ENCODE results near the gene DNAJB14.

Gene DNAJB14

GRCh38 chr4:99943904-99944437, 2.4 kb downstream of the DNAJB14 start:
- no peak overlapping the region for H3K4me3 ChIP-seq (ENCODE audit: low read length)
- no peak for DNase-seq (ENCODE audit: low read depth)

DNA sequence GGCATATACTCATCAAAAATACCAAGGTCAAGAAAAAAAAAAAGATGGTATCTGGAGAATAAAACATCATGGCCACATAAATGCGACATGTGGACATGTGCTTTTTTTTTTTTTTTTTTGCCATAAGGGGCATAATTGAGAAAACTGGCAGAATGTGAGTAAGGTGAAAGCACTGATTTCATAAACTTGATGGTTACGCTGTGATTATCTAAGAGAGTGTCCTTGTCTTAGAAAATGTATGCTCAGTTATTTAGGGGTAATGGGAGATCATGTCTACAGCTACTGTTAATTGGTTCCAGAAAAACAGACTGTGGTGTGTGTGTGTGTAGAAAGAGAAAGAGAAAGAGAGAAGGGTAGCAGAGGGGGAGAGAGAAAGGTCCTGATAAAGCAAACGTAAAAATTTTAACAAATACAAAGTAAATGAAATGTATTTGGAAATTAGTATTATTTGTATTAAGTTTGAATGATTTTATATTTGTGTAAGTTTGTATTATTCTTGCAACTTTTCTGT, 8.1 kb downstream of the DNAJB14 start:
- no peak for TF ChIP-seq CTCF (conservative IDR thresholded peaks at IDR 0.05; ENCODE audit: low read length)
- no peak for DNase-seq (ENCODE audit: low read depth)

More at GRCh38 chr4:99943904-99944437, 2.4 kb downstream of the DNAJB14 start:
- TF ChIP-seq CTCF (conservative IDR thresholded peaks at IDR 0.05; ENCODE audit: low read length) = no peak

DNA sequence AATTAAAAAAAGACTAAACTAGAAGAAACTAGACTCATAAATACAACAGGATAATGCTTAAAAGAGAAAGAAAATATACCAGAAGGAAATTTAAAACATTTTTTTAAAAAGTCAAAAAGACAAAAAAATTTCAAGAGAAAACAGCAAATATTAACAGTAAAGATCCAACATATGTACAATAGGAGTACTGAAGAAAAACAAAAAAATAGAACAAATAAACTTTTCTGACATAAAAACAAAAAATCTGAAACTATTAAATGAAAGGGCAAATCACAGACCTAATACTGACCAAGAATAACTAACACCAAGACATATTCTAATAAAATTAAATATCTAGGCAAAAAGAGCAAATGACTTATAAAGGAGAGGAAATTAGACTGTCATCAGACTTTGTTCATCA, 11.5 kb downstream of the DNAJB14 start:
- DNase-seq (ENCODE audit: low read depth) = no peak
- no peak overlapping the region for H3K4me3 ChIP-seq (ENCODE audit: low read length)
- no peak for TF ChIP-seq CTCF (conservative IDR thresholded peaks at IDR 0.05; ENCODE audit: low read length)

More for the DNA sequence above, 8.1 kb downstream of the DNAJB14 start:
- no peak overlapping the region for H3K4me3 ChIP-seq (ENCODE audit: low read length)

DNA sequence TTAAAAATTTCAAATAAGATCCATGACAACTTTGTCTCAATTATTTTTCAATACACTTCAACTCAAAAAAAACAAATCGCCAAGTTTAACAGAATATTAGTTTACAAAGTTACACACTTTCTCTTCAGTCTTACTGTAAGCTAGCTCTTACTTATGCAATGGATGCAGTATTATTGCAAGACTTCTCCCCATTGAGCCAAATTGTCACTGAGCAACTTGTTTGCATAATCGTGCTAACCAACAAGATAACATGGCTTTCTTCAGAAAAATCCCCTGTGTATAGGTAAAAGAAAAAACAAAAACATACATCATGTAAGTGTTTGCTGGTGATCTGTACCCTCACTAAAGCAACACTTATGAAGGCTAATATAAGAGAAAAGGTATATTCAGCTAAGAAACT, 18.9 kb downstream of the DNAJB14 start:
- H3K4me3 ChIP-seq (ENCODE audit: low read length) = no peak overlapping the region
- TF ChIP-seq CTCF (conservative IDR thresholded peaks at IDR 0.05; ENCODE audit: low read length) = no peak
- peak; percentile 36 for DNase-seq (ENCODE audit: low read depth)

DNA sequence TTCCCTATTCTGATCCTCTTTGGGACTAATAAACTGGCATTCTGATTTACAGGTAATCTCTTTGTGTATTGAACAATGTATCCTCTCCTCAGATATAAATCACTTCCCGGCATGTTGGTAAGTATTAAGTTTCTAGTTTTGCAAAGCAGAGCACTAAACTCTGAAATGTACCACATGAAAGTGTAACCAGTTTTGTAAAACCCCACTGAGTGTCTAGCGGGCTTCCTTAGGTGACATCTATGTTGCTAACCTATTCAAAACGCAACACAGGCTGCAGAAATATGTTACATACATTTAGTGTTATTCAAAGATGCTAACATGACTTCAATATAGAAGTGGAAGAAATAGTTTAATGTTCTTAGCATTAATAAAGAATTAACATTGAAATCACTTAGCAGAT, 25.2 kb downstream of the DNAJB14 start:
- no peak for TF ChIP-seq CTCF (conservative IDR thresholded peaks at IDR 0.05; ENCODE audit: low read length)
- no peak overlapping the region for H3K4me3 ChIP-seq (ENCODE audit: low read length)
- no peak for DNase-seq (ENCODE audit: low read depth)

DNA sequence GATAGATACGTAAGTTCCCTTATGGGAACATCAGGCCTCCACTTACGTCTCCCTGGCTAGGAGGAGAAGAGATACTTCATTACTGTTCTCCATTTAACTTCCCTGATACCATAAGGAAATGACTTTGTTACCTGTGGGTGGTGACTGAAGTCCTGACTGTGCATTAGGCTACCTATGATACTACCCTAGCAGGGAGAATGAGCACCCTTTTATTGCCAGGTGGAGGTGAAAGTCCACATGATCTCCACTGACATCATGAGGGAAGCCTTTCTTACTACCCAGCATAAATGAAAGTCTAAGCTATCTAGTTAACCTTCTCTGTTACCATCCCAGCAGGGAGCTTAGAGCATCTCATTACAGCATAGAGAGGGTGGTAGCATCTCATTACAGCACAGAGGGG, 27.8 kb downstream of the DNAJB14 start:
- DNase-seq (ENCODE audit: low read depth) = no peak
- H3K4me3 ChIP-seq (ENCODE audit: low read length) = no peak overlapping the region
- TF ChIP-seq CTCF (conservative IDR thresholded peaks at IDR 0.05; ENCODE audit: low read length) = no peak

DNA sequence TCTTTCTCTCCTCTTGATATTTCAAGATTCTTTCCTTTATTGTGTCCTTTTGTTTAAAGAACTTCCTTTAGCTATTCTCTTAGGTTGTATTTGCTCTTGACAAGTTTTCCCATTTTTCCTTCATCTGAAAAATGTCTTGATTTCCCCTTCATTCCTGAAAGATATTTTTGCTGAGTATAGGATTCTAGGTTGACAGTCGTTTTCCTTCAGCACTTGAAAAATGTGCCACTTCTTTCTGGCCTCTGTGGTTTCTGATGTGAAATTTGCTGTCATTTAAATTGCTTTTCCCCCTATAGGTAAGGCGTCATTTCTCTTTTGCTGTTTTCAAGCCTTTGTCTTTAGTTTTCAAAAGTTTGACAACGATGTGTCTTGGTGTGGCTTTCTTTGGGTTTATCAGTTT, 28.8 kb downstream of the DNAJB14 start:
- no peak for DNase-seq (ENCODE audit: low read depth)
- H3K4me3 ChIP-seq (ENCODE audit: low read length) = no peak overlapping the region
- TF ChIP-seq CTCF (conservative IDR thresholded peaks at IDR 0.05; ENCODE audit: low read length) = no peak
